ENCODE measurements around the gene OPTC.

- TF ChIP-seq POLR2A (IDR thresholded peaks at IDR 0.05), result no peak
- no peak for TF ChIP-seq CTCF (IDR thresholded peaks at IDR 0.05)
Observed at GRCh38 chr1:203453016-203453415, 40.9 kb upstream of the OPTC start.
